Osteocyte (in vitro differentiated cells): ENCODE measurements around the gene GID4. TPM values are rescaled to one million over a fixed set of nuclear protein-coding genes. Genes with fewer than 3 reads are reported as not detected.
A peak's percentile ranks its signal among the peaks of the same experiment; 100 is the strongest.

Experiments
- DNase-seq: peaks from one replicate; pipeline ENCODE4 v3.0.0; 2021; ENCODE audit warnings: mixed read lengths; ENCODE audit not compliant: unreplicated experiment; ENCODE audit errors: extremely low spot score
- H3K27ac Mint-ChIP-seq: one replicate; pipeline ENCODE4 v1.8.0; 2021; ENCODE audit warnings: mild to moderate bottlenecking, mixed read lengths; ENCODE audit not compliant: unreplicated experiment
- H3K27me3 Mint-ChIP-seq: one replicate; pipeline ENCODE4 v1.8.0; 2021; ENCODE audit warnings: mixed read lengths; ENCODE audit not compliant: unreplicated experiment
- H3K36me3 Mint-ChIP-seq: one replicate; pipeline ENCODE4 v1.8.0; 2021; ENCODE audit warnings: mixed read lengths; ENCODE audit not compliant: unreplicated experiment
- H3K4me1 Mint-ChIP-seq: one replicate; pipeline ENCODE4 v1.8.0; 2021; ENCODE audit warnings: mixed read lengths; ENCODE audit not compliant: unreplicated experiment
- H3K4me3 Mint-ChIP-seq: one replicate; pipeline ENCODE4 v1.8.0; 2021; ENCODE audit warnings: mild to moderate bottlenecking, moderate library complexity, mixed read lengths; ENCODE audit not compliant: unreplicated experiment
- H3K9me3 Mint-ChIP-seq: one replicate; pipeline ENCODE4 v1.8.0; 2021; ENCODE audit warnings: mixed read lengths; ENCODE audit not compliant: unreplicated experiment
- total RNA-seq: library from RNA; stranded (reverse); gene quantifications from 2 replicates; pipeline ENCODE4 v1.2.1, GENCODE V29; 2021
- TF ChIP-seq, protein P1 (sequence below): fragments of 200-600 bp; sonication (generic); IDR thresholded peaks from 2 replicates; pipeline ENCODE4 v1.5.0; 2021; ENCODE audit warnings: antibody characterized with exemption, mild to moderate bottlenecking, moderate library complexity

The GID4 gene
- total RNA-seq, 1 donor from 2014 or later, result 9.2 TPM

DNA sequence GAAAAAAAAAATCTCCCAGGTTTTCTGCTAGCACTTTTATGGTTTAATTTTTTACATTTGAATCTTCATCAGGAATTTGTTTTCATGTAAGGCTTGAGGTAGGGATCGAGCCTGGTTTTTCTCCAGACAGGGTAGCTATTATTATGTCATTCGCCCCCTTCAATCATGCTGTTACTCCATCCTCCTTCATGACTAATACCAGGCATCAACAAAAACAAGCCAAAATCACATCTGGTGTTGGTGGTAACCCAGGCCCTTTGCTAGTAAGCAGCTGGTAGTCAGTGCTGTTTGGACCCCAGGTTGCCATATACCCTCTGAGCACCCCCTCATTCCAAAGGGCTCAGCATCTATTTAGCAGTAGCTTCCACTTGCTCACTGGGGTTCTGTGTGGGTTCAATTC is 37.0 kb upstream of the GID4 start:
- TF ChIP-seq, protein P1, sequence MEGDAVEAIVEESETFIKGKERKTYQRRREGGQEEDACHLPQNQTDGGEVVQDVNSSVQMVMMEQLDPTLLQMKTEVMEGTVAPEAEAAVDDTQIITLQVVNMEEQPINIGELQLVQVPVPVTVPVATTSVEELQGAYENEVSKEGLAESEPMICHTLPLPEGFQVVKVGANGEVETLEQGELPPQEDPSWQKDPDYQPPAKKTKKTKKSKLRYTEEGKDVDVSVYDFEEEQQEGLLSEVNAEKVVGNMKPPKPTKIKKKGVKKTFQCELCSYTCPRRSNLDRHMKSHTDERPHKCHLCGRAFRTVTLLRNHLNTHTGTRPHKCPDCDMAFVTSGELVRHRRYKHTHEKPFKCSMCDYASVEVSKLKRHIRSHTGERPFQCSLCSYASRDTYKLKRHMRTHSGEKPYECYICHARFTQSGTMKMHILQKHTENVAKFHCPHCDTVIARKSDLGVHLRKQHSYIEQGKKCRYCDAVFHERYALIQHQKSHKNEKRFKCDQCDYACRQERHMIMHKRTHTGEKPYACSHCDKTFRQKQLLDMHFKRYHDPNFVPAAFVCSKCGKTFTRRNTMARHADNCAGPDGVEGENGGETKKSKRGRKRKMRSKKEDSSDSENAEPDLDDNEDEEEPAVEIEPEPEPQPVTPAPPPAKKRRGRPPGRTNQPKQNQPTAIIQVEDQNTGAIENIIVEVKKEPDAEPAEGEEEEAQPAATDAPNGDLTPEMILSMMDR, result no peak

DNA sequence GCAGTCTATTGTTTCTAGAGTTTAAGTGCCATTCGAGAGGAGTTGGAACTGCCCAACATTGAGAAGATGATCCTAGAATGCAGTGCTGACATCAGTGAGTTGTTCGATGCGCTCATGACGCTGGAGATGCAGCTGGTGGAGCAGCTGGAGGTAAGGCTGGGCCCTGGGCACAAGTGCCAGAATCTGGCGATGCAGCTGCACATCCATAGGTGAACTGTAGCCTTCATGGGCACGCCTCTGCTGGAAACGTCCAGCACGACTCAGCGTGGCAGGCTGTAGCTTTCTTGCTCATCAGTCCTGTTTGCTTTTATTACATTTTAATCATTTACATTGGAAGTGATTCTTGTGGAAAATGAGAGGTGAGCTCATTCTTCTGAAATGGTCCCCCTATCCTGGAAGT is 34.9 kb upstream of the GID4 start:
- peaks cover 5% of the 10 kb centered on the region for H3K36me3 Mint-ChIP-seq
- TF ChIP-seq, protein P1, result no peak
- H3K9me3 Mint-ChIP-seq, result no peaks in the 10 kb centered on the region
- no peak overlapping the region for H3K4me3 Mint-ChIP-seq
- no peaks in the 10 kb centered on the region for H3K27me3 Mint-ChIP-seq
- H3K27ac Mint-ChIP-seq, result no peak overlapping the region
- peaks cover 3% of the 10 kb centered on the region for H3K4me1 Mint-ChIP-seq
- no peak for DNase-seq

More for the DNA sequence above, 37.0 kb upstream of the GID4 start:
- Mint-ChIP-seq H3K27ac (no peak overlapping the region), H3K36me3 (peaks cover 5% of the 10 kb centered on the region), H3K27me3 (no peaks in the 10 kb centered on the region), H3K9me3 (no peaks in the 10 kb centered on the region), H3K4me3 (no peak overlapping the region), H3K4me1 (no peaks in the 10 kb centered on the region)
- DNase-seq, result no peak

DNA sequence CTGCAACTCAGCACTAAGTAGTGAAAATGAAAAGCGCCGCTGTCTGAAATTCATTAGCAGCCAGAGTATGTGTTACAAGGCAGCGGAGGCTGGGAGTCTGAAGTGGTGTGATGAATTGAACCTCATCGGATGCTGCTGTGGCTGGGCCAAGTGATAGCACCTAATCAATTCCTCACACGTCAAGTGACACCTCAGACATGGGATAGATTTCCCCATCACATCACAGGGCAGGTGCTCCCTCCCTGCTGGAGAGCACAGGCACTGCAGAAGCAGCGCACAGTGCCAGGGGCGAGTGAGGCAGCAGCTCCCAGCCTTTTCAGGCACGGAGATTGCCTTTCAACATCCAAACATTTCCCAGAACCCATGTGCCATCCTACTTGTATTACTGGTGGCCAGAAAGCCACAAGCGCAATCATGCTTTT is 34.3 kb upstream of the GID4 start:
- peaks cover 3% of the 10 kb centered on the region for H3K4me1 Mint-ChIP-seq
- peaks cover 5% of the 10 kb centered on the region for H3K36me3 Mint-ChIP-seq
- no peak for DNase-seq
- no peaks in the 10 kb centered on the region for H3K9me3 Mint-ChIP-seq
- no peaks in the 10 kb centered on the region for H3K27me3 Mint-ChIP-seq
- TF ChIP-seq, protein P1, result no peak
- no peak overlapping the region for H3K27ac Mint-ChIP-seq
- H3K4me3 Mint-ChIP-seq, result no peak overlapping the region

DNA sequence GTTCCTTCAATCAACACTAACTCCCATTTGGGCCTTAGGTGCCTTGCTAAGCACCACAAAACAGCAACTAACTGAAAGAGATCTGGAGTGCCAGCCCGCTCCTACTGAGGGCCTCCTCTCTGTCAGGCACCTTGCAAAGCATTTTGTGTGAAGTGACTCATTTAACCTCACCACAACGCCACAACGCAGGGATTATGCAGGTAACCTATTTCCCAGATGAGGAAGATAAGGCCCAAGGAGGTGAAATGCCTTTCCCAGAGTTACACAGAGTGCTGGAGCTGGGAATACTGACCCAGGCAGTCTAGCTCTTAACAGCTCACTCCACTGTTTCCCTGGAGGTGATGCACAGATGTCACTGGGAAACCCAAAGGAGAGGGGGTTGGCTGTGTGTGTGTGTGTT is 33.7 kb upstream of the GID4 start:
- H3K4me3 Mint-ChIP-seq, result no peak overlapping the region
- H3K9me3 Mint-ChIP-seq, result peaks cover 5% of the 10 kb centered on the region
- TF ChIP-seq, protein P1, result no peak
- no peaks in the 10 kb centered on the region for H3K27me3 Mint-ChIP-seq
- H3K36me3 Mint-ChIP-seq, result peaks cover 9% of the 10 kb centered on the region
- peaks cover 3% of the 10 kb centered on the region for H3K4me1 Mint-ChIP-seq
- DNase-seq, result no peak
- H3K27ac Mint-ChIP-seq, result no peak overlapping the region

DNA sequence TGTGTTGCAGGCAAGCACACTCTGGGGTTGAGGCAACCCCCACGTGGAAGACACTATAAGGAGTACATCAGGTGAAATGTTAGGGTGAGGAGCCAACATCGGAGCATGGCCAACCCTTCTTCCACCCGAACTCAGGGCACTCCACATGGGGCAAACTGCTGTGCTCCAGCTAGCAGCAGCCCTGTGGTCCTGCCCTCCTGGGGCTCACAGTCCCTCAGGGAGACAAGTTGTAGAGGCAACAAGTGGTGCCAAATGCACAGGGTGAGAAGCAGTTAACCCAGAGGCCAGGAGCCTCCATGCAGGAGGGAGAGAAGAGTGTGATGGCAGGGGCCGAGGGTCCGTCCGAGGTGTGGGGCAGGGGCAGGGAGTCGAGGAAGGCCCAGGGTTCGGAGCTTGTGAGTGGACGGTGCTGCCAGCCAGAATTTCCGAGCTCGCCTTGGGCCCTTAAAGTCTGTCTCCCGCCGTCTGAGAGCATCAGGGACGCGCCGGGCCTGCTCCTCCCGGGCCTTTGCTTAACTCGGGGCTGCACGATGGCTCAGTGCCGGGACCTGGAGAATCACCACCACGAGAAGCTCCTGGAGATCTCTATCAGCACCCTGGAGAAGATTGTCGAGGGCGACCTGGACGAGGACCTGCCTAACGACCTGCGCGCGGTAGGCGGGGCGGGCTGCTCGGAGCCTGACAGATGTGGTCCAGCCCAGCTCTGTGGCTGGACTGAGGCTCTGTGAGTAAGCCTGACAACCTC is 32.5 kb upstream of the GID4 start:
- peaks cover 5% of the 10 kb centered on the region for H3K9me3 Mint-ChIP-seq
- peaks cover 10% of the 10 kb centered on the region for H3K36me3 Mint-ChIP-seq
- H3K4me1 Mint-ChIP-seq, result peaks cover 3% of the 10 kb centered on the region
- TF ChIP-seq, protein P1, result no peak
- H3K4me3 Mint-ChIP-seq, result no peak overlapping the region
- no peak overlapping the region for H3K27ac Mint-ChIP-seq
- H3K27me3 Mint-ChIP-seq, result no peaks in the 10 kb centered on the region
- peak; percentile 76 for DNase-seq
